H1 (cell line): ENCODE data around the gene HES1. TPM values are rescaled to one million over a fixed set of nuclear protein-coding genes. Genes with fewer than 3 reads are reported as not detected.

Experiments used
- CTCF ChIA-PET: fragments of 300-600 bp; sonication (Branson Sonifier 250); formaldehyde crosslinking; loops from one replicate; lab custom pipeline; 2021; ENCODE audit not compliant: partially characterized antibody; lab: Charles Lee
- POLR2A ChIA-PET: fragments of 300-600 bp; sonication (Branson Sonifier 250); formaldehyde crosslinking; loops from one replicate; lab custom pipeline; 2021; ENCODE audit warnings: inconsistent platforms; ENCODE audit not compliant: partially characterized antibody; lab: Charles Lee
- DNase-seq, 2 experiments: peaks; one replicate each; pipeline versions ENCODE4 v3.0.0 to v3.0.0-alpha.2; 2010 to 2022; ENCODE audit warnings: low spot score in 2 of 2, low read depth in 1 of 2, mixed read lengths in 1 of 2
- FAIRE-seq: peaks from 2 replicates; lab custom pipeline; 2011; peaks lifted over from hg19 to GRCh38; lab: Jason Lieb, UNC
- H2AFZ ChIP-seq: 2 replicates; pipeline ENCODE4 v1.8.1; 2012; ENCODE audit warnings: low read length, inconsistent platforms
- H2AK5ac ChIP-seq: 2 replicates; pipeline ENCODE4 v1.6.1; 2013; ENCODE audit warnings: low read depth, low read length
- H2BK120ac ChIP-seq: replicated peaks from 2 replicates; pipeline ENCODE3; 2013; ENCODE audit warnings: low read depth, low read length, inconsistent platforms
- H2BK12ac ChIP-seq: 2 replicates; pipeline ENCODE4 v1.6.1; 2013; ENCODE audit warnings: low read depth, low read length
- H2BK15ac ChIP-seq: 2 replicates; pipeline ENCODE4 v1.6.1; 2013; ENCODE audit warnings: low read length
- H2BK20ac ChIP-seq: 2 replicates; pipeline ENCODE4 v1.6.1; 2013; ENCODE audit warnings: low read length
- H2BK5ac ChIP-seq: 2 replicates; pipeline ENCODE4 v1.6.1; 2013; ENCODE audit warnings: low read depth, low read length
- H3K14ac ChIP-seq: 2 replicates; pipeline ENCODE4 v1.6.1; 2013; ENCODE audit warnings: inconsistent platforms; ENCODE audit not compliant: insufficient read length
- H3K18ac ChIP-seq: 2 replicates; pipeline ENCODE4 v1.6.1; 2013; ENCODE audit warnings: low read length; ENCODE audit errors: extremely low read depth
- H3K23ac ChIP-seq: 2 replicates; pipeline ENCODE4 v1.6.1; 2013; ENCODE audit warnings: inconsistent platforms; ENCODE audit not compliant: insufficient read length
- H3K23me2 ChIP-seq: 2 replicates; pipeline ENCODE4 v1.6.1; 2013; ENCODE audit warnings: low read depth, low read length
- H3K27ac ChIP-seq: 2 replicates; pipeline ENCODE4 v1.6.1; 2011; ENCODE audit warnings: low read depth, low read length, inconsistent platforms
- H3K27me3 ChIP-seq, 4 experiments: replicated peaks in 1 of 4; 1 replicate in 1 of 4; 2 replicates in 3 of 4; pipeline versions ENCODE4 v1.6.1 to v1.8.1; 2011 to 2013; ENCODE audit warnings: low read length in 3 of 4, mild to moderate bottlenecking in 3 of 4, inconsistent platforms in 2 of 4, mixed read lengths in 2 of 4, moderate library complexity in 1 of 4; ENCODE audit not compliant: control insufficient read depth in 3 of 4, insufficient read depth in 3 of 4; ENCODE audit errors: extremely low read depth in 1 of 4
- H3K36me3 ChIP-seq, 4 experiments: 2 replicates each; pipeline versions ENCODE4 v1.6.1 to v1.8.1; 2011 to 2013; ENCODE audit warnings: mild to moderate bottlenecking in 4 of 4, low read length in 3 of 4, moderate library complexity in 2 of 4, control low read depth in 1 of 4, inconsistent platforms in 1 of 4; ENCODE audit not compliant: insufficient read depth in 4 of 4, control insufficient read depth in 2 of 4
- H3K4ac ChIP-seq: replicated peaks from 2 replicates; pipeline ENCODE3; 2013; ENCODE audit warnings: low read length, low read depth, mixed read lengths, inconsistent platforms; ENCODE audit not compliant: insufficient read length
- H3K4me1 ChIP-seq, 4 experiments: replicated peaks in 1 of 4; 1 replicate in 1 of 4; 2 replicates in 3 of 4; pipeline versions ENCODE4 v1.6.1 to v1.8.1; 2011 to 2013; ENCODE audit warnings: low read length in 3 of 4, inconsistent platforms in 2 of 4, mixed read lengths in 1 of 4; ENCODE audit not compliant: insufficient read depth in 4 of 4, control insufficient read depth in 3 of 4
- H3K4me2 ChIP-seq, 2 experiments: 2 replicates each; pipeline versions ENCODE4 v1.6.1 to v1.8.1; 2011 to 2013; ENCODE audit warnings: low read depth in 2 of 2, low read length in 2 of 2, control low read depth in 1 of 2, inconsistent platforms in 1 of 2, mild to moderate bottlenecking in 1 of 2; ENCODE audit not compliant: insufficient read depth in 1 of 2
- H3K4me3 ChIP-seq, 4 experiments: fragments of 200-600, 300-600 bp in 1 of 4; sonication (generic), shearing (Covaris generic), sonication (Bioruptor Twin) in 1 of 4; 2 replicates each; pipeline versions ENCODE4 v1.5.1 to v1.8.1; 2011 to 2016; ENCODE audit warnings: low read length in 4 of 4, low read depth in 3 of 4, control low read depth in 2 of 4, inconsistent platforms in 2 of 4, mild to moderate bottlenecking in 2 of 4, mixed read lengths in 1 of 4, moderate library complexity in 1 of 4; ENCODE audit not compliant: insufficient read depth in 2 of 4; ENCODE audit errors: extremely low read depth in 1 of 4
- H3K56ac ChIP-seq: replicated peaks from 2 replicates; pipeline ENCODE3; 2013; ENCODE audit warnings: low read depth, mild to moderate bottlenecking, mixed read lengths, low read length, inconsistent platforms; ENCODE audit not compliant: insufficient read length
- H3K79me1 ChIP-seq: 2 replicates; pipeline ENCODE4 v1.6.1; 2013; ENCODE audit warnings: low read depth, low read length, control low read depth
- H3K79me2 ChIP-seq, 2 experiments: 2 replicates each; pipeline versions ENCODE4 v1.6.1 to v1.8.1; 2012 to 2013; ENCODE audit warnings: low read length in 2 of 2, mild to moderate bottlenecking in 2 of 2, inconsistent platforms in 1 of 2; ENCODE audit not compliant: insufficient read depth in 2 of 2, control insufficient read depth in 1 of 2
- H3K9ac ChIP-seq, 4 experiments: replicated peaks in 1 of 4; 1 replicate in 1 of 4; 2 replicates in 3 of 4; pipeline versions ENCODE4 v1.6.1 to v1.8.1; 2011 to 2013; ENCODE audit warnings: low read depth in 3 of 4, low read length in 3 of 4, control low read depth in 2 of 4, mild to moderate bottlenecking in 2 of 4, moderate library complexity in 2 of 4, inconsistent platforms in 1 of 4; ENCODE audit errors: extremely low read depth in 1 of 4
- H3K9me3 ChIP-seq, 2 experiments: 2 replicates each; pipeline versions ENCODE4 v1.6.1 to v1.8.1; 2012 to 2013; ENCODE audit warnings: mild to moderate bottlenecking in 2 of 2, moderate library complexity in 2 of 2, control low read depth in 1 of 2, inconsistent platforms in 1 of 2, low read depth in 1 of 2, low read length in 1 of 2, mixed read lengths in 1 of 2; ENCODE audit not compliant: insufficient read depth in 2 of 2
- H4K20me1 ChIP-seq, 2 experiments: replicated peaks in 1 of 2; 2 replicates each; pipeline versions ENCODE3 to v1.8.1; 2011 to 2013; ENCODE audit warnings: inconsistent platforms in 2 of 2, low read length in 2 of 2, mild to moderate bottlenecking in 1 of 2; ENCODE audit not compliant: insufficient read depth in 2 of 2, control insufficient read depth in 1 of 2
- H4K5ac ChIP-seq: 2 replicates; pipeline ENCODE4 v1.6.1; 2013; ENCODE audit warnings: low read length, low read depth, mixed read lengths, inconsistent platforms; ENCODE audit not compliant: insufficient read length
- H4K8ac ChIP-seq: 2 replicates; pipeline ENCODE4 v1.8.0; 2013; ENCODE audit warnings: mild to moderate bottlenecking, moderate library complexity, low read length, inconsistent platforms; ENCODE audit not compliant: insufficient read depth; ENCODE audit errors: extremely low read depth
- H4K91ac ChIP-seq: replicated peaks from 2 replicates; pipeline ENCODE3; 2013; ENCODE audit warnings: low read length, mixed read lengths, inconsistent platforms; ENCODE audit not compliant: insufficient read length
- ATF3 ChIP-seq: IDR thresholded peaks from 2 replicates; pipeline ENCODE4 v1.6.1; 2011; ENCODE audit warnings: low read depth, mild to moderate bottlenecking, low read length; ENCODE audit not compliant: insufficient read depth
- BCL11A ChIP-seq, 2 experiments: IDR thresholded peaks; one replicate each; pipeline ENCODE4 v1.6.1; 2011; ENCODE audit warnings: low read depth in 2 of 2, low read length in 2 of 2, mild to moderate bottlenecking in 2 of 2
- MAX ChIP-seq: IDR thresholded peaks from 2 replicates; pipeline ENCODE4 v1.6.1; 2012; ENCODE audit warnings: inconsistent platforms
- RNF2 ChIP-seq: fragments of 200-900, 300-1000 bp; sonication (generic); IDR thresholded peaks from 2 replicates; pipeline ENCODE4 v1.7.1; 2016; ENCODE audit warnings: borderline replicate concordance, low read depth, mild to moderate bottlenecking, antibody characterized with exemption, low read length; ENCODE audit not compliant: poor library complexity, severe bottlenecking; ENCODE audit errors: missing control alignments
- SUZ12 ChIP-seq: fragments of 200-600 bp; sonication (generic); IDR thresholded peaks from 2 replicates; pipeline ENCODE4 v1.6.1; 2012; ENCODE audit warnings: mild to moderate bottlenecking, inconsistent platforms, low read length, moderate library complexity, mixed read lengths
- WGBS, 2 experiments: shearing (Covaris generic) in 1 of 2; methylation state at CpG; one replicate each; pipeline versions ENCODE4 v1.1.6 to v1.1.7; 2013 to 2015; ENCODE audit warnings: low lambda C conversion rate in 2 of 2, mixed read lengths in 2 of 2, inconsistent platforms in 1 of 2, low coverage in 1 of 2, missing lambda C conversion rate in 1 of 2; ENCODE audit not compliant: insufficient replicate concordance in 2 of 2, insufficient coverage in 1 of 2, insufficient read length in 1 of 2; ENCODE audit errors: extremely low coverage in 1 of 2, missing lambda C conversion rate in 1 of 2; 5-methylcytosine and 5-hydroxymethylcytosine counted together
- polyA plus RNA-seq, 7 experiments: library from polyadenylated mRNA; depleted of rRNA in 3 of 7; stranded (reverse) in 5 of 7; unstranded in 2 of 7; fragments of >200 nt in 5 of 7; fragments of 200-250 nt in 2 of 7; gene quantifications; 1 replicate in 5 of 7; 2 replicates in 1 of 7; 4 replicates in 1 of 7; pipeline versions ENCODE4 v1.2.1 to v1.2.3, GENCODE V29; 2011 to 2013; ENCODE audit warnings: missing spikeins in 2 of 7, mixed read lengths in 2 of 7
- total RNA-seq: library from RNA; stranded (reverse); fragmentation: NEBNext Ultra II Directional; extraction: Animal tissue kit (Norgen Biotek cat#: 25700); gene quantifications from 2 replicates; pipeline ENCODE4 v1.2.1, GENCODE V29; 2021
- TF ChIP-seq, protein P1 (sequence below): IDR thresholded peaks from 2 replicates; pipeline ENCODE4 v1.6.1; 2012; ENCODE audit warnings: low read length, inconsistent platforms

HES1 gene
- total and polyA plus RNA-seq, 2 of the 8 experiments (the other 6 are each of a cell fraction or from before 2014, with no cell fraction given): 7.9 to 12.9 TPM

DNA sequence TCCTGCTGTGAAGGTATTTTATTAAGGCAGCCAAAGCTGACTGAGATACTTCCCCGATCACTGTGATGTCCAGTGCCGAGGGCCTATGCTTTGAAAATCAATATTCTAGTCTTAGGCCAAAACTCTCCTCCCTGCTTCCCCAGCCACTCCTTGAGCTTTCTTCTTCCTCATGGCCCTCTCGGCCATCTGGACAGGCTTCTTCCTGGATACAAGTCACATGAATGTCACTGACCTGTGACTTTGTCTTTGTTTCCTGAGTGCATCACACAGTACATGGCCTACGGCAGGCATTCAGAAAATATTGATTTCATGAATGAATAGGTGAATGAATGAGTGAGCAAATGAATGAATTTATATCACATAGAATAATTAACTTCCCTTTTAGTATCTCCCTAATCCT, 24.6 kb upstream of the HES1 start:
- CTCF ChIA-PET: interaction anchor here (1.0 to 1.3 kb wide), 2 partner anchors 10 to 47 kb away, joined by 3 read pairs; no protein-coding TSS in a partner anchor
- no peak overlapping the region for H3K4me2 ChIP-seq
- H3K9ac ChIP-seq: no peak overlapping the region
- no peak overlapping the region for H4K5ac ChIP-seq
- no peaks in the 10 kb centered on the region; a peak in 1 of 7 replicates for H3K27me3 ChIP-seq
- TF ChIP-seq BCL11A (IDR thresholded peaks at IDR 0.05; ENCODE audit: low read depth in 2 of 2, low read length in 2 of 2) (no peak), ATF3 (no peak), SUZ12 (no peak), RNF2 (no peak), MAX (no peak)
- TF ChIP-seq, protein P1, sequence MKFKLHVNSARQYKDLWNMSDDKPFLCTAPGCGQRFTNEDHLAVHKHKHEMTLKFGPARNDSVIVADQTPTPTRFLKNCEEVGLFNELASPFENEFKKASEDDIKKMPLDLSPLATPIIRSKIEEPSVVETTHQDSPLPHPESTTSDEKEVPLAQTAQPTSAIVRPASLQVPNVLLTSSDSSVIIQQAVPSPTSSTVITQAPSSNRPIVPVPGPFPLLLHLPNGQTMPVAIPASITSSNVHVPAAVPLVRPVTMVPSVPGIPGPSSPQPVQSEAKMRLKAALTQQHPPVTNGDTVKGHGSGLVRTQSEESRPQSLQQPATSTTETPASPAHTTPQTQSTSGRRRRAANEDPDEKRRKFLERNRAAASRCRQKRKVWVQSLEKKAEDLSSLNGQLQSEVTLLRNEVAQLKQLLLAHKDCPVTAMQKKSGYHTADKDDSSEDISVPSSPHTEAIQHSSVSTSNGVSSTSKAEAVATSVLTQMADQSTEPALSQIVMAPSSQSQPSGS: no peak
- no peak overlapping the region for H2BK20ac ChIP-seq
- H3K23ac ChIP-seq: no peak overlapping the region
- WGBS, 2 experiments: 93% methylated on average over 4 of the region's 4 CpGs; no CpG with 5 or more reads in 1 of the 2 experiments
- no peaks in the 10 kb centered on the region for H3K79me2 ChIP-seq
- H3K14ac ChIP-seq: no peak overlapping the region
- peaks cover 0 to 7% (median 3%) of the 10 kb centered on the region in 4 experiments; a peak in 1 of 7 replicates for H3K4me1 ChIP-seq
- H3K36me3 ChIP-seq: no peaks in the 10 kb centered on the region
- no peak overlapping the region for H3K4me3 ChIP-seq
- H3K23me2 ChIP-seq: no peaks in the 10 kb centered on the region
- H4K91ac ChIP-seq: no peak overlapping the region
- no peak overlapping the region for H3K18ac ChIP-seq
- H2BK12ac ChIP-seq: no peak overlapping the region; the same call in 1 of the 2 replicates
- H3K79me1 ChIP-seq: no peaks in the 10 kb centered on the region
- no peak overlapping the region for H2BK120ac ChIP-seq
- POLR2A ChIA-PET: interaction anchor here (1.6 kb wide), 1 partner anchor 19 kb away, joined by 9 read pairs; no protein-coding TSS in a partner anchor
- no peak overlapping the region for H3K56ac ChIP-seq
- H3K9me3 ChIP-seq: no peaks in the 10 kb centered on the region
- H2BK5ac ChIP-seq: no peak overlapping the region
- H2AK5ac ChIP-seq: no peak overlapping the region
- DNase-seq (no peak), FAIRE-seq (no peak)
- no peak overlapping the region for H2BK15ac ChIP-seq
- H3K4ac ChIP-seq: no peak overlapping the region
- H4K8ac ChIP-seq: no peak overlapping the region
- no peak overlapping the region for H3K27ac ChIP-seq
- H2AFZ ChIP-seq: no peak overlapping the region
- H4K20me1 ChIP-seq: no peaks in the 10 kb centered on the region
